Ovary (tissue), 9 donors: ENCODE data around the gene NWD2. TPM values are rescaled to one million over a fixed set of nuclear protein-coding genes. Genes with fewer than 3 reads are reported as not detected.
A peak's percentile ranks its signal among the peaks of the same experiment; 100 is the strongest.

Source experiments
- DNase-seq, 5 donors: peaks; one replicate each; pipeline ENCODE4 v3.0.0-alpha.2; 2019 to 2020
- H3K27ac ChIP-seq, 2 donors: fragments of 200-600 bp; one replicate each; pipeline versions ENCODE4 v1.5.1 to v1.8.0; 2019 to 2022
- H3K27me3 ChIP-seq: fragments of 200-600 bp; one replicate; pipeline ENCODE4 v1.8.0; 2022
- H3K36me3 ChIP-seq: fragments of 200-600 bp; sonication (generic); one replicate; pipeline ENCODE4 v1.5.1; 2019
- H3K4me1 ChIP-seq: one replicate; pipeline ENCODE4 v1.8.1; 2013; ENCODE audit warnings: mild to moderate bottlenecking, moderate library complexity; ENCODE audit not compliant: insufficient read depth
- H3K4me3 ChIP-seq: fragments of 200-600 bp; sonication (generic); one replicate; pipeline ENCODE4 v1.5.1; 2017
- H3K9me3 ChIP-seq, 2 donors: fragments of 200-600 bp in 1 of 2; sonication (generic) in 1 of 2; one replicate each; pipeline versions ENCODE4 v1.5.1 to v1.8.1; 2013 to 2019; ENCODE audit warnings: mild to moderate bottlenecking in 1 of 2, moderate library complexity in 1 of 2
- CTCF ChIP-seq, 3 donors: fragments of 450-650 bp in 2 of 3; fragments of 200-600 bp in 1 of 3; IDR thresholded peaks; one replicate each; pipeline versions ENCODE4 v1.5.1 to v1.8.0; 2016 to 2022; ENCODE audit warnings: antibody characterized with exemption in 3 of 3, mild to moderate bottlenecking in 1 of 3
- EP300 ChIP-seq: sonication (generic); formaldehyde crosslinking; IDR thresholded peaks from one replicate; pipeline ENCODE4 v1.6.1; 2017; ENCODE audit warnings: antibody characterized with exemption
- POLR2A ChIP-seq: fragments of 450-650 bp; IDR thresholded peaks from one replicate; pipeline ENCODE4 v1.6.1; 2017; ENCODE audit warnings: antibody characterized with exemption, mild to moderate bottlenecking, moderate library complexity
- WGBS, 3 donors: extraction: QIAGEN DNeasy Blood & Tissue Kit in 1 of 3; methylation state at CpG; one replicate each; pipeline versions ENCODE4 v1.1.5 to v1.1.7; 2013 to 2017; 5-methylcytosine and 5-hydroxymethylcytosine counted together
- intact Hi-C, 4 donors: fragments of 100-400 bp; cut with DNase I; formaldehyde crosslinking; loops; one replicate each; pipeline versions ENCODE4 v1.11.0 to v1.15.1; 2022 to 2023
- polyA plus RNA-seq, 2 donors: library from polyadenylated mRNA; stranded (reverse); fragments of 200-250 nt in 1 of 2; fragments of 350-450 nt in 1 of 2; fragmentation: Illumina TruSeq in 1 of 2; extraction: RNeasy Lipid Tissue Mini Kit (QIAGEN cat#74804) in 1 of 2; gene quantifications; one replicate each; pipeline ENCODE4 v1.2.3, GENCODE V29; 2013 to 2014
- total RNA-seq, 7 donors: library from RNA; depleted of rRNA in 2 of 7; stranded (reverse); fragments of >200 nt in 2 of 7; fragmentation: NEBNext Ultra II Directional in 3 of 7; extraction: Animal tissue kit (Norgen Biotek cat#: 25700) in 3 of 7; gene quantifications; one replicate each; pipeline versions ENCODE4 v1.1.0 to v1.2.4, GENCODE V29; 2016 to 2023
- donor health status: DM: no; HTN: no; CAD: no; lungs with moderate emphysema.
- donor health status: DM: no; HTN: no; CAD: no.
- donor health status: Bipolar disorder and iron deficiency.
- donor health status: DM: yes; HTN: yes; CAD: no.
- donor health status: DM: no; HTN: no; CAD: no.
- donor health status: DM: yes; HTN: yes; CAD: no.

The NWD2 gene
- total and polyA plus RNA-seq, 9 donors = 0.01 to 0.11 TPM; not detected in 7

- Histone ChIP-seq H3K36me3 (no peaks in the 10 kb centered on the region), H3K4me1 (peaks cover 1% of the 10 kb centered on the region), H3K27me3 (no peaks in the 10 kb centered on the region), H3K4me3 (peak overlapping the region; percentile 47), H3K9me3 (no peaks in the 10 kb centered on the region), H3K27ac (no peak overlapping the region)
- 2 to 3% (median 2%) methylated on average over 32 of the region's 32 CpGs for WGBS, 3 donors
- intact Hi-C loops = no loop called here
- TF ChIP-seq EP300 (no peak), CTCF (IDR thresholded peaks at IDR 0.05) (no peak), POLR2A (no peak)
- DNase-seq = no peak
Measured at GRCh38 chr4:37453999-37454800, 209.7 kb downstream of the NWD2 start.

GRCh38 chr4:37455301-37456131 is 211.0 kb downstream of the NWD2 start:
- TF ChIP-seq CTCF (IDR thresholded peaks at IDR 0.05) (no peak), POLR2A (no peak), EP300 (no peak)
- Histone ChIP-seq H3K27ac (no peak overlapping the region), H3K9me3 (no peaks in the 10 kb centered on the region), H3K4me3 (no peak overlapping the region), H3K36me3 (no peaks in the 10 kb centered on the region), H3K4me1 (peaks cover 1% of the 10 kb centered on the region), H3K27me3 (no peaks in the 10 kb centered on the region)
- DNase-seq = no peak
- intact Hi-C loops = no loop called here
- 86 to 92% (median 90%) methylated on average over 11 of the region's 11 CpGs for WGBS, 3 donors

- TF ChIP-seq EP300 (no peak), POLR2A (no peak), CTCF (IDR thresholded peaks at IDR 0.05) (no peak)
- no peak overlapping the region for H3K27ac ChIP-seq
- H3K4me1 ChIP-seq = no peaks in the 10 kb centered on the region
- intact Hi-C loops = no loop called here
- H3K9me3 ChIP-seq = no peaks in the 10 kb centered on the region
- no peak for DNase-seq
- 72 to 86% (median 82%) methylated on average over 1 of the region's 1 CpG for WGBS, 3 donors
- H3K4me3 ChIP-seq = no peak overlapping the region
- no peaks in the 10 kb centered on the region for H3K27me3 ChIP-seq
- H3K36me3 ChIP-seq = no peaks in the 10 kb centered on the region
Measured at GRCh38 chr4:37461801-37462200, 217.3 kb downstream of the NWD2 start.

GRCh38 chr4:37463033-37463856 is 218.7 kb downstream of the NWD2 start:
- Histone ChIP-seq H3K4me3 (no peak overlapping the region), H3K27ac (no peak overlapping the region), H3K36me3 (no peaks in the 10 kb centered on the region), H3K9me3 (no peaks in the 10 kb centered on the region), H3K27me3 (no peaks in the 10 kb centered on the region), H3K4me1 (no peaks in the 10 kb centered on the region)
- DNase-seq = no peak
- TF ChIP-seq CTCF (IDR thresholded peaks at IDR 0.05) (no peak), EP300 (no peak), POLR2A (no peak)
- 61 to 76% (median 73%) methylated on average over 5 of the region's 5 CpGs for WGBS, 3 donors
- intact Hi-C loops = no loop called here
